NCI-H2171 (cell line): Measurements from ENCODE around the gene FSTL1.
"Not testable (repeated sequence)": the region's sequence is repeated elsewhere in the genome, so short reads cannot be mapped to it uniquely, and the experiment has no call there.

ENCODE experiments used
- DNase-seq: peaks from one replicate; lab custom pipeline; 2025; lab: John Stamatoyannopoulos, UW

FSTL1 gene

DNA sequence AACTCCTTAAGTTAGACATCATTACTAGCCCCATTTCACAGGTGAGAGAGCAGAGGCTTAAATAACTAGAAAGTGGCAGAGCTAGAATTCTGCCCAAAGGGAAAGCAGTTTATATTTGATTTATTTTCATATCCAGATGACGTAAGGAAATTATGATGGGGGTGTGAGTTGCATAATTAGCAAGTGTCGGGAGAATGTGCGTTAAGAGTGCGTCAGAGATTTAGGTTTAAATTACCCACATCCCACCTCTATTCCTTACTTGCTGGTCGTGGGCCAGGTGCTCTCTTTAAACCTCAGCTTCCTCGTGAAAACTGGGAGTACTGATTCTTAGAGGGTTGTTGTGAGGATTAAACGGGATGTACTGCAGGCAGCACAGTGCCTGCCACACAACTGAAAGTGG is 32.3 kb downstream of the FSTL1 start:
- DNase-seq: no peak

GRCh38 chr3:120417272-120417911 is 33.4 kb downstream of the FSTL1 start:
- DNase-seq: peak; percentile 93

GRCh38 chr3:120416868-120417267 is 33.9 kb downstream of the FSTL1 start:
- no peak for DNase-seq

GRCh38 chr3:120415756-120416155 is 35.0 kb downstream of the FSTL1 start:
- DNase-seq: no peak

GRCh38 chr3:120410541-120410940 is 40.3 kb downstream of the FSTL1 start:
- DNase-seq: no peak

GRCh38 chr3:120410116-120410515 is 40.7 kb downstream of the FSTL1 start:
- DNase-seq: no peak

DNA sequence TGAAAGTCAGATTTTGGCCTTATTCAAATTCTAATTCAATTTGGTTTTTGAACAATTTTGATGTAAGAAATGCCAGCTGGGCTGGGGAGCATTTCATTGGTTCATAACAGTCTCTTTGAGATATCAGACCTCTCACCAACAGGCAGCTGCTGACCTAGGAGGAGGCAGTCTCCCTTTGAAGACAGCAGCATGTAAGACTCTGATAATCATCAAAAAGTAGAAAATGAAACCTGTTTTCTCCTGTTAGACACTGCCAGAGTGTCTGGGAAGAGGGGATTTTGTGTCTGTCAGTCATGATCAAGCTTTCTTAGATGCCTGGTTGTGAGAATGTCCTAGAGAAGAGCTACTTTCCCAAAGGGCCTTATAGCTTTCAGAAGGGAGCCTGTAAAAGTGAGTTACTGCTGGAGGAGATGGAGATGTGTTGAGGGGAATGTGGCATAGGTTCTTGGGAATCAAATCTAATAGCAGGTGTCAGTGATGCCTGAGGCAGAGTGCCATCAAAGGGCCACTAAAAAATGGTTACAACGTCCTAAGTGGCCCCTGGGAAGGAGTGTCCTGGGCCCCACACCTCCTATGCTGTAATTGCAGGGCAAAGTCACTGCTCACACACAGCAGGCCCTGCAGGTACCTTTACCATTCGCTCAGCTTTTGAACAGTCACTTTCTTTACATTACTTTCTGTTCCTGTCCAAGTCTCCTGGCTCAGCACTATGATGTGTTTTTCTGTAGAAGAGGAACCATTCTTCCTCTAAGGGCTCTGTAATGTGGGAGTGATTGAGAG is 43.1 kb downstream of the FSTL1 start:
- no peak for DNase-seq

GRCh38 chr3:120404876-120405275 is 45.9 kb downstream of the FSTL1 start:
- DNase-seq: no peak

GRCh38 chr3:120402257-120402656 is 48.5 kb downstream of the FSTL1 start:
- no peak for DNase-seq

- DNase-seq: no peak
Observed at GRCh38 chr3:120399372-120399771, 51.4 kb downstream of the FSTL1 start.

- DNase-seq: no peak
Observed at GRCh38 chr3:120396469-120396868, 54.3 kb downstream of the FSTL1 start.

- DNase-seq: no peak
Observed at GRCh38 chr3:120394347-120394746, 56.4 kb downstream of the FSTL1 start.

DNA sequence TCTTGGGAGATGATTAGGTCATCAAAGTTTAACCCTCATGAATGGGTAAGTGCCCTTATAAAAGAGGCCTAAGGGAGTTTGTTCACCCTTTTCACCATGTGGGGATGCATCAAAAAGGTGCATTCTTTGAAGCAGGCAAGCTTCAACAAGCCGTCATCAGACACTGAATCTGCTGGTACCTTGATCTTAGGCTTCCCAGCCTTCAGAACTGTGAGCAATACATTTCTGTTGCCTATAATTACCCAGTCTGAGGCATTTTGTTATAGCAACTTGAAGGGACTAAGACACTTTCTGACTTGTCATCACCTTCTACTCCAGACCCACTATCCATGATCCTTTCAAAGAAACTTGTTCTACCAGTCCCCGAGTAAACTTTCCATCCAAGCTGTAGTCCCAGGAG is 57.0 kb downstream of the FSTL1 start:
- no peak for DNase-seq

DNA sequence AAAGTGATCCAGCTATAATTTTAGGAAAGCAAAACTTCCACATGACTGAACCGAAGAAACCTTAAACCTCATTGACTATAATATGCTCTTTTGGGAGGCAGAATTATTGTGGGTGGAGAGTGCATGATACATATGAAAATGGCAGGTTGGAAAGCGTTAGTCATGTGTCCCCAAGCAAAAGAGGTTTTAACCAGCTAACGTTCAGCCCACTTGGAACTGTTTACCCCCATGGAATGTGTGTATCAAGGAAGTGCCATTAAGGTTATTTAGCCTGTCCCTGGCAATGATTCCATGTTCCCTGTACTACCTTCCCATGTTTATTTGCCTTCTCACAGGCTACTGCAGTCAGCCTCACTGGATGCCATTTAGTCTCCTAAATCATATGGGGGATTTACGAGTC is 57.5 kb downstream of the FSTL1 start:
- DNase-seq: no peak

DNA sequence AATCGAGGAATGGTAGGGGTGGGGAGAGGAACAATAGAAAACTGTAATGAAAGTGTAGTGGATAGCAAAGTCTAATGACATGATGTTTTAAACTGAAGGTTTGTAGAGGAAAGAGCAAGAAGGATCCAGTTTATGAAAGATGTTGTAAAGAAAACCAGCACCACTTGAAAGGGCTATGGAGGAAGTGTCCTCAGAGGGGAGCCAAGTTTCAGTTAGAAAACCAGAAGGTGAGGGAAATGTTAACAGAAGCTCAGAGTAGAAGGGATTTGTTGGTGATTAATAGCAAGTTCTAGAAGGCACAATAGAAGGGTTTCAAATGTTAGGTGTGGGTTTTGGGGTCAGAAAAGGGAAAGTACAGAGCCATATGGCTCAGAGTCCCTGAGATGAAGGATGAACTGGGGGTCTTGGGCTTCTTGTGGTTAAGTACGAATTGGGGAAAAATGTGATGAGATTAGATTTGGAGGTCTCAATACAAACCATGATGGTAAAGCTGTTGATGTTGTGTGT is 67.8 kb downstream of the FSTL1 start:
- no peak for DNase-seq

DNA sequence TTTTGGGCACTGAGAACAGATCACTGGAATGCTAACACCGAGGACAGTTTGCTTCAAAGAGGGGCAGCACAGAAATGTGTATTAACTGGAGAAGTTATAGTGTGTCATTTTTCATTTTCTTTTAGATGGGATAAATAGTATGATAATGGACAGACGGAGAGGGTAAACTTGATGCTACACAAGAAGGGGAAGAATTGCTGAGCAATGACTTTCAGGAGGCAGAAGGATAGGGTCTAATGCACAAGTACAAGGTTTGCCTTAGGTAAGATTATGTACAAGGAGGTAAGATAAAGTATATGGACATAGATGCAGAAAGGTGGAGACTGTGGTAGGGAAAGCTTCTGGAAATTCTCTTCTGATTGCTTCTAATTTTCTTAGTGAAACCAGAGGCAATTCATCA is 69.3 kb downstream of the FSTL1 start:
- DNase-seq: no peak

DNA sequence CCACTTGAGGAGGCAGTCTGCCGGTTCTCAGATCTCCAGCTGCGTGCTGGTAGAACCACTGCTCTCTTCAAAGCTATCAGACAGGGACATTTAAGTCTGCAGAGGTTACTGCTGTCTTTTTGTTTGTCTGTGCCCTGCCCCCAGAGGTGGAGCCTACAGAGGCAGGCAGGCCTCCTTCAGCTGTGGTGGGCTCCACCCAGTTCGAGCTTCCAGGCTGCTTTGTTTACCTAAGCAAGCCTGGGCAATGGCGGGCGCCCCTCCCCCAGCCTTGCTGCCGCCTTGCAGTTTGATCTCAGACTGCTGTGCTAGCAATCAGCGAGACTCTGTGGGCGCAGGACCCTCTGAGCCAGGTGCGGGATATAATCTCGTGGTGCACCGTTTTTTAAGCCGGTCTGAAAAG is 72.8 kb downstream of the FSTL1 start:
- not testable (repeated sequence) for DNase-seq

DNA sequence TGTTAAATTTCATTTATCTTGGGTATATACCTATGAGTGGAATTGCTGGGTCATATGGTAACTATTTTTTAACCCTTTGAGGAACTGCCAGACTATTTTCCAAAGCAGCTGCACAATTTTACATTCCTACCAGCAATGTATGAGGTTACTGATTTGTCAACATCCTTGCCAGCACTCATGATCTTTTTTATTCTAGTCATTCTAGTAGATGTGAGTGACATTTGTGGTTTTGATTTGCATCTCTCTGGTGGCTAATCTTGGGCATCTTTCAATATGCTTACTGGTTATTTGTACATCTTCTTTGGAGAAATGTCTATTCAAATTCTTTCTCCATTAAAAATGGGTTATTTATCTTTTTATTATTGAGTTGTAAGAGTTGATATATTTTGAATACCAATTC is 80.3 kb downstream of the FSTL1 start:
- no peak for DNase-seq

- no peak for DNase-seq
Observed at GRCh38 chr3:120369037-120369467, 81.7 kb downstream of the FSTL1 start.

DNA sequence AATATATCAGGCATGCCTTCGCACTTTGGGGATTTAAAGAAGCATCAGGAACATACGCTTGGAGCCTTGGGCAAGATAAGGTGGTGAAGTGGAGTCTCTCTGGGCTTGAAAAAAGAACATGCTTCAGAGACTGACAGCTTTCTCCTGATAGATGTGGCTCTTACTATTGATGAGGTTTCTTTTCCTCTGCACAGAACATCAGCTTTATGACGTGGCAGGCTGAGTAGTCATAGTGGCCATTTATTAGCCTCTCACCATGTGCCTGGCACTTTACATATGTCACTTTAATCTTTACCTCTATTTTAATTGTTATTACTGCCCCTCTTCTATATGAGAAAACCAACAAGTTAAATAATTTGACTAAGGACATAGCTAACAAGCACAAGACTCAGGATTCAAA is 82.6 kb downstream of the FSTL1 start:
- no peak for DNase-seq

- no peak for DNase-seq
Observed at GRCh38 chr3:120364821-120365220, 86.0 kb downstream of the FSTL1 start.

GRCh38 chr3:120364101-120364500 is 86.7 kb downstream of the FSTL1 start:
- DNase-seq: no peak

DNA sequence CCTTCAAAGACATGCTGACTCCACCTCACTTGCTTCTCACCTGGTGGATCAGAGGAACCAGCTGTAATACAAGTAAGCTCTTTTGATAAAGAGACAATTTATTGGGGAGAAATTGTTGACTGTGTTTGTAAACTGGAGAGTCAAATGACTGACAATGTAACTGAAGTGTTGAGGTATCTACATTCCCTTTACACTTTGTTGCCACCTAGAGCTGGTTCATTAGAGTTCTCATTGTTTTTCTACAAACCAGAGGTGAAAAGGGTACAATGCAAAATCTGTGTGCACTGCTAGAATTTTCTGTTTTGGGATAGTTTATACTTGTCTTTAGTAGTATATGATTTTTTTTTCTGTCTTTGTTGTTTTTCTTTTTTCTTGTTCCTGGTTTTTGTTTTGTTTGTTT is 93.0 kb downstream of the FSTL1 start:
- no peak for DNase-seq

GRCh38 chr3:120355486-120355885 is 95.3 kb downstream of the FSTL1 start:
- no peak for DNase-seq
